Uterus (tissue), 4 donors: ENCODE results near the gene SESN2. TPM values are rescaled to one million over a fixed set of nuclear protein-coding genes. Genes with fewer than 3 reads are reported as not detected.
A peak's percentile ranks its signal among the peaks of the same experiment; 100 is the strongest.

Source experiments
- DNase-seq, 2 donors: peaks; one replicate each; pipeline ENCODE4 v3.0.0-alpha.2; 2019 to 2020
- H3K27ac ChIP-seq, 2 donors: fragments of 200-600 bp; sonication (generic); 1 replicate in 1 of 2; 2 replicates in 1 of 2; pipeline ENCODE4 v1.5.1; 2016 to 2018
- H3K27me3 ChIP-seq, 2 donors: fragments of 200-600 bp; sonication (generic); one replicate each; pipeline ENCODE4 v1.5.1; 2018 to 2019; ENCODE audit warnings: control low read depth in 1 of 2
- H3K36me3 ChIP-seq, 2 donors: fragments of 200-600 bp; sonication (generic); one replicate each; pipeline ENCODE4 v1.5.1; 2019; ENCODE audit warnings: control low read depth in 1 of 2
- H3K4me1 ChIP-seq, 2 donors: fragments of 200-600 bp; sonication (generic); one replicate each; pipeline ENCODE4 v1.5.1; 2018 to 2019; ENCODE audit warnings: control low read depth in 1 of 2
- H3K4me3 ChIP-seq, 2 donors: fragments of 200-600 bp; sonication (generic); 1 replicate in 1 of 2; 2 replicates in 1 of 2; pipeline ENCODE4 v1.5.1; 2018 to 2019; ENCODE audit warnings: mild to moderate bottlenecking in 1 of 2
- H3K9me3 ChIP-seq, 2 donors: fragments of 200-600 bp; sonication (generic); one replicate each; pipeline ENCODE4 v1.5.1; 2019; ENCODE audit warnings: control low read depth in 1 of 2
- POLR2A ChIP-seq, 2 donors: fragments of 450-650 bp; IDR thresholded peaks; one replicate each; pipeline ENCODE4 v1.6.1; 2016; ENCODE audit warnings: antibody characterized with exemption in 2 of 2, mild to moderate bottlenecking in 1 of 2, moderate library complexity in 1 of 2
- intact Hi-C: fragments of 100-400 bp; cut with DNase I; formaldehyde crosslinking; loops from one replicate; pipeline ENCODE4 v1.15.1; 2023; ENCODE audit warnings: low total_unique reads
- total RNA-seq, 4 donors: library from RNA; depleted of rRNA in 3 of 4; stranded (reverse); fragments of >200 nt in 3 of 4; gene quantifications; one replicate each; pipeline versions ENCODE4 v1.1.0 to v1.2.4, GENCODE V29; 2014 to 2023
- TF ChIP-seq, protein P1 (sequence below), 4 experiments: fragments of 200-600 bp in 2 of 4; fragments of 450-650 bp in 2 of 4; sonication (generic) in 2 of 4; IDR thresholded peaks; one replicate each; pipeline ENCODE4 v1.5.1; 2016 to 2019; ENCODE audit warnings: antibody characterized with exemption in 4 of 4, mild to moderate bottlenecking in 2 of 4, moderate library complexity in 1 of 4
- donor health status: DM: yes; HTN: yes; CAD: no.

Gene SESN2, protein sequence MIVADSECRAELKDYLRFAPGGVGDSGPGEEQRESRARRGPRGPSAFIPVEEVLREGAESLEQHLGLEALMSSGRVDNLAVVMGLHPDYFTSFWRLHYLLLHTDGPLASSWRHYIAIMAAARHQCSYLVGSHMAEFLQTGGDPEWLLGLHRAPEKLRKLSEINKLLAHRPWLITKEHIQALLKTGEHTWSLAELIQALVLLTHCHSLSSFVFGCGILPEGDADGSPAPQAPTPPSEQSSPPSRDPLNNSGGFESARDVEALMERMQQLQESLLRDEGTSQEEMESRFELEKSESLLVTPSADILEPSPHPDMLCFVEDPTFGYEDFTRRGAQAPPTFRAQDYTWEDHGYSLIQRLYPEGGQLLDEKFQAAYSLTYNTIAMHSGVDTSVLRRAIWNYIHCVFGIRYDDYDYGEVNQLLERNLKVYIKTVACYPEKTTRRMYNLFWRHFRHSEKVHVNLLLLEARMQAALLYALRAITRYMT
- total RNA-seq = 10 to 100 TPM in 1 of 4 donors, 1 to 10 TPM in 3; 4.9 to 15.9 (median 7.9) TPM

DNA sequence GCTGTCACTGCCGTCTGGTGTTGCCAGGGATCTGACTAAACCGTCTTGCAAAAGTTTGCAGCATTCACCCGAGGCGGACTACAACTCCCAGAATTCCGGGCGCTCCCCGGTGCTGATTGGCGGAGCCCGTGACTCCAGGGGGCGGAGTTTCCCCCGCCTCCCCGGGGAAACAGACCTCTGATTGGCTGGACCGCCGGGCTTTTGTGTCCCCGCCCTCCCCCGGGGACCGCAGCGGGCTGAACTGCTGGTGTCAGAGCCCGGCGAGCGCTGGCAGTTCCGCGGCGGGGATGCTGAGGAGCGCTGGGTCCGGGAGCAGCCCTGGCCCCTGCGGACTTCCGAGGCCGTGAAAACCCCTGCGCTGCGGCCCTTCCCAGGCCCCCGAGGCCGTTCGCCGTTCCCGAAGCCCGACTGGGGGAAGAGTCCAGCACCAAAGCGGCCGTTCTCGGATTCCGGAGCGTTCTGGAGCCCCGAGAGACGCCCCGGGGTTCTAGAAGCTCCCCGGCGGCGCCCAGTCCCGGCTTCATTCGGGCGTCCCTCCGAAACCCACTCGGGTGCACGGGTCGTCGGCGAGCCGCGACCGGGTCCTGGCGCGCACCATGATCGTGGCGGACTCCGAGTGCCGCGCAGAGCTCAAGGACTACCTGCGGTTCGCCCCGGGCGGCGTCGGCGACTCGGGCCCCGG is at the start of gene SESN2:
TSS of gene SESN2 (plus strand) at position 267 of the 682 bp plus-strand sequence. CDS start at position 597, 330 bp downstream.
- H3K4me1 ChIP-seq = no peaks in the 10 kb centered on the region
- no peaks in the 10 kb centered on the region for H3K27me3 ChIP-seq
- no peaks in the 10 kb centered on the region for H3K36me3 ChIP-seq
- peak; percentile 98 for TF ChIP-seq POLR2A (IDR thresholded peaks at IDR 0.05)
- TF ChIP-seq, protein P1, sequence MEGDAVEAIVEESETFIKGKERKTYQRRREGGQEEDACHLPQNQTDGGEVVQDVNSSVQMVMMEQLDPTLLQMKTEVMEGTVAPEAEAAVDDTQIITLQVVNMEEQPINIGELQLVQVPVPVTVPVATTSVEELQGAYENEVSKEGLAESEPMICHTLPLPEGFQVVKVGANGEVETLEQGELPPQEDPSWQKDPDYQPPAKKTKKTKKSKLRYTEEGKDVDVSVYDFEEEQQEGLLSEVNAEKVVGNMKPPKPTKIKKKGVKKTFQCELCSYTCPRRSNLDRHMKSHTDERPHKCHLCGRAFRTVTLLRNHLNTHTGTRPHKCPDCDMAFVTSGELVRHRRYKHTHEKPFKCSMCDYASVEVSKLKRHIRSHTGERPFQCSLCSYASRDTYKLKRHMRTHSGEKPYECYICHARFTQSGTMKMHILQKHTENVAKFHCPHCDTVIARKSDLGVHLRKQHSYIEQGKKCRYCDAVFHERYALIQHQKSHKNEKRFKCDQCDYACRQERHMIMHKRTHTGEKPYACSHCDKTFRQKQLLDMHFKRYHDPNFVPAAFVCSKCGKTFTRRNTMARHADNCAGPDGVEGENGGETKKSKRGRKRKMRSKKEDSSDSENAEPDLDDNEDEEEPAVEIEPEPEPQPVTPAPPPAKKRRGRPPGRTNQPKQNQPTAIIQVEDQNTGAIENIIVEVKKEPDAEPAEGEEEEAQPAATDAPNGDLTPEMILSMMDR (IDR thresholded peaks at IDR 0.05) = peak in 1 of 4 experiments; percentile 7
- DNase-seq = peak; percentile 99
- intact Hi-C loops = no loop called here
- no peaks in the 10 kb centered on the region for H3K9me3 ChIP-seq
- H3K4me3 ChIP-seq = peak within 1 kb of the TSS; percentile 78 to 94
- peak within 1 kb of the TSS; percentile 88 to 93 for H3K27ac ChIP-seq

DNA sequence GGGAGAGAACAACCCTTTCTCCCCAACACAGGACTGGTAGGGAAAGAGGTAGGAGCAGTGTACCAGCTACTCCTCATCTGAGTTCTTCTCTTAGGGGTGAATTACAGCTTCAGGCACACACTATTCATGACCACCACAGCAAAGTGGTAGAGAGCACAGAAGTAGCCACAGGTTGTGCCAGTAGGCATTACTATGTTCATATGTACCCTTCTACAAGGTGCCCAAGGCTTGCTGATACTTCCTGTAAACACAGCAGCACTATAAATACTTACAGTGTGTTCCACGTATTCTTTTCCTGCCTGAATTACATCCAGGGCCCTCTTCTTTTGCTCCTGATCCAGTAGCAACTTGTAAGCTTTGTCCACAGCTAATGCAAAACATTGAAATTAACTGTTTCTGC is 49.6 kb upstream of the SESN2 start:
- DNase-seq = no peak
- no peaks in the 10 kb centered on the region for H3K9me3 ChIP-seq
- no peak overlapping the region for H3K27ac ChIP-seq
- H3K4me3 ChIP-seq = no peak overlapping the region
- no peaks in the 10 kb centered on the region for H3K36me3 ChIP-seq
- no peaks in the 10 kb centered on the region for H3K27me3 ChIP-seq
- no peaks in the 10 kb centered on the region for H3K4me1 ChIP-seq
- no peak for TF ChIP-seq POLR2A (IDR thresholded peaks at IDR 0.05)
- TF ChIP-seq, protein P1 (IDR thresholded peaks at IDR 0.05) = no peak
- intact Hi-C loops = no loop called here

DNA sequence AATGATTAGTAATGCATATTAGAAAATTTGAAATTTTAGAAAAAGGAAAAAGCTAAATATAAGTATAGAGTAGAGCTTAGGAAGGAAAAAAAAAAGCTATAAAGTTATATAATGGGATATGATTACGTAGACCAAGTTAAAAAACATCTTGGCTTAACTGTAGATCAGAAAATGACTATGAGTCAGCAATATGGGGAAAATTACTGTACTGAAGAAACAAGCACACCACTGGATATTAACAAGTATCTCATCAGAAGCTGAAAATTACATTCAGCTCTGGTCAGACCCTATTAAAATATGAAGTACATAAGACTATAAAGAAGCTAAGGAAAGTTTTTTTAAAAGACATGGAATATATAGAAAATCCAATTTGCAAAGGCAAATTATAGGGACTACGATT is 46.0 kb upstream of the SESN2 start:
- DNase-seq = no peak
- intact Hi-C loops = no loop called here
- TF ChIP-seq, protein P1 (IDR thresholded peaks at IDR 0.05) = no peak
- TF ChIP-seq POLR2A (IDR thresholded peaks at IDR 0.05) = no peak
- no peaks in the 10 kb centered on the region for H3K4me1 ChIP-seq
- no peak overlapping the region for H3K4me3 ChIP-seq
- H3K27me3 ChIP-seq = no peaks in the 10 kb centered on the region
- H3K27ac ChIP-seq = no peak overlapping the region
- no peaks in the 10 kb centered on the region for H3K36me3 ChIP-seq
- H3K9me3 ChIP-seq = no peaks in the 10 kb centered on the region

DNA sequence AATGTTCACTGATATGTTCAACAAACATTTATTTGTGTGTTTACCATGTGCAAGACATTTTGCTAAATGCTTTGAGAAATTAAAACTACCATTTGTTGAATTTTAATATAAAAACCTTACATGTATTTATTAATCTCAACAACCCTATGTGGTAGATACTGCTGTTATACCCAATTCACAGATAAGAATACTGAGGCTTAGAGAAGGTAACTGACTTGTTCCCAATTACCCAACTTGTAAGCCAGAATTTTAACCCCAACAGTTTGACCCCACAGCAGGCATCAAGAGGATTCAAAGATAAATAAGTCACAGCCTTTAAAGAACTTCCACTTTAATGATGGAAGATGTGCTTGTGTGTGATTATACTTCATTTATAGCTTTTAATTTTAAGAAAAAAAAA is 30.2 kb upstream of the SESN2 start:
- Histone ChIP-seq H3K27me3 (no peaks in the 10 kb centered on the region), H3K4me3 (no peak overlapping the region), H3K36me3 (no peaks in the 10 kb centered on the region), H3K9me3 (no peaks in the 10 kb centered on the region), H3K27ac (no peak overlapping the region), H3K4me1 (peaks cover 0 to 3% of the 10 kb centered on the region in 2 donors)
- TF ChIP-seq, protein P1 (IDR thresholded peaks at IDR 0.05) = no peak
- intact Hi-C loops = no loop called here
- no peak for DNase-seq

DNA sequence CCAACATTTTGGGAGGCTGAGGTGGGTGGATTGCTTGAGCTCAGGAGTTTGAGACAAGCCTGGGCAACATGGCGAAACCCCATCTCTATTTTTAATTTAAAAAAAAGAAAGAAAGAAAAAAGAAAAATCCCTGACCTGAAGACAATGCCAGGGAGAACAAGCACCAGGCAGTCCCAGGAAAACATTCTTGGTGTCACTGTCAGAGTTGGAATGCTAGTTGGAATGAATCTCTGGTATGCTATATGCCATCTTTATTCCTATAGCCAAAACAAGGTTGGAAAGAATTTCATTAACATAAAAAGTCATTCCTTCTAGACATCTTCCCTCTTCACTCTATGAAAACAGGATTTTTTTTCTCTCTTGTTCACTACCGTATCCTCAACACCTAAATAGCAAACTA is 29.3 kb upstream of the SESN2 start:
- no peaks in the 10 kb centered on the region for H3K27me3 ChIP-seq
- no peak for TF ChIP-seq POLR2A (IDR thresholded peaks at IDR 0.05)
- TF ChIP-seq, protein P1 (IDR thresholded peaks at IDR 0.05) = no peak
- peaks cover 0 to 3% of the 10 kb centered on the region in 2 donors for H3K4me1 ChIP-seq
- no peaks in the 10 kb centered on the region for H3K36me3 ChIP-seq
- H3K4me3 ChIP-seq = no peak overlapping the region
- H3K27ac ChIP-seq = no peak overlapping the region
- DNase-seq = no peak
- no peaks in the 10 kb centered on the region for H3K9me3 ChIP-seq
- intact Hi-C loops = no loop called here
